GM19324 (cell line): ENCODE measurements around the gene CHST13.
A peak's percentile ranks its signal among the peaks of the same experiment; 100 is the strongest.

Source experiments
- ATAC-seq: cut with Tn5 transposase; IDR thresholded peaks from one replicate; pipeline ENCODE4 v1.9.1; 2021; ENCODE audit warnings: mild to moderate bottlenecking, moderate library complexity; ENCODE audit not compliant: unreplicated experiment, low FRiP score

Gene CHST13

GRCh38 chr3:126523745-126524428 is at the start of gene CHST13:
TSS of gene CHST13 (plus strand) at chr3:126524155. CDS start at chr3:126524333, 178 bp downstream.
- ATAC-seq = no peak

- peak; percentile 5 for ATAC-seq
Observed at GRCh38 chr3:126474498-126475412, 49.2 kb upstream of the CHST13 start.

- ATAC-seq = peak; percentile 89
Observed at GRCh38 chr3:126475413-126476114, 48.4 kb upstream of the CHST13 start, which contains the start of gene ZXDC. TSS of gene ZXDC (minus strand) at chr3:126475891. CDS start at chr3:126475865, 26 bp downstream.

- ATAC-seq = peak; percentile 6
Observed at GRCh38 chr3:126476166-126477060, 47.5 kb upstream of the CHST13 start.

- no peak for ATAC-seq
Observed at GRCh38 chr3:126477061-126477380, 46.9 kb upstream of the CHST13 start.

- no peak for ATAC-seq
Observed at GRCh38 chr3:126478581-126479310, 45.2 kb upstream of the CHST13 start.

- ATAC-seq = no peak
Observed at GRCh38 chr3:126479642-126480041, 44.3 kb upstream of the CHST13 start.

GRCh38 chr3:126480206-126480605 is 43.7 kb upstream of the CHST13 start:
- ATAC-seq = no peak

- ATAC-seq = no peak
Observed at GRCh38 chr3:126480861-126481260, 43.1 kb upstream of the CHST13 start.

GRCh38 chr3:126481808-126482502 is 42.0 kb upstream of the CHST13 start:
- no peak for ATAC-seq

GRCh38 chr3:126482503-126483255 is 41.3 kb upstream of the CHST13 start:
- ATAC-seq = no peak

GRCh38 chr3:126483321-126483761 is 40.6 kb upstream of the CHST13 start:
- no peak for ATAC-seq

GRCh38 chr3:126484148-126484547 is 39.8 kb upstream of the CHST13 start:
- ATAC-seq = no peak

GRCh38 chr3:126484662-126485061 is 39.3 kb upstream of the CHST13 start:
- ATAC-seq = no peak

- no peak for ATAC-seq
Observed at GRCh38 chr3:126485176-126485897, 38.6 kb upstream of the CHST13 start.

- ATAC-seq = no peak
Observed at GRCh38 chr3:126485956-126486355, 38.0 kb upstream of the CHST13 start.

GRCh38 chr3:126486360-126486847 is 37.6 kb upstream of the CHST13 start:
- no peak for ATAC-seq
